GM21717 (cell line): ENCODE measurements around the gene CNN2.

Source experiments
- ATAC-seq: cut with Tn5 transposase; IDR thresholded peaks from one replicate; pipeline ENCODE4 v1.9.1; 2021; ENCODE audit warnings: mild to moderate bottlenecking, moderate library complexity; ENCODE audit not compliant: unreplicated experiment

Gene CNN2

DNA sequence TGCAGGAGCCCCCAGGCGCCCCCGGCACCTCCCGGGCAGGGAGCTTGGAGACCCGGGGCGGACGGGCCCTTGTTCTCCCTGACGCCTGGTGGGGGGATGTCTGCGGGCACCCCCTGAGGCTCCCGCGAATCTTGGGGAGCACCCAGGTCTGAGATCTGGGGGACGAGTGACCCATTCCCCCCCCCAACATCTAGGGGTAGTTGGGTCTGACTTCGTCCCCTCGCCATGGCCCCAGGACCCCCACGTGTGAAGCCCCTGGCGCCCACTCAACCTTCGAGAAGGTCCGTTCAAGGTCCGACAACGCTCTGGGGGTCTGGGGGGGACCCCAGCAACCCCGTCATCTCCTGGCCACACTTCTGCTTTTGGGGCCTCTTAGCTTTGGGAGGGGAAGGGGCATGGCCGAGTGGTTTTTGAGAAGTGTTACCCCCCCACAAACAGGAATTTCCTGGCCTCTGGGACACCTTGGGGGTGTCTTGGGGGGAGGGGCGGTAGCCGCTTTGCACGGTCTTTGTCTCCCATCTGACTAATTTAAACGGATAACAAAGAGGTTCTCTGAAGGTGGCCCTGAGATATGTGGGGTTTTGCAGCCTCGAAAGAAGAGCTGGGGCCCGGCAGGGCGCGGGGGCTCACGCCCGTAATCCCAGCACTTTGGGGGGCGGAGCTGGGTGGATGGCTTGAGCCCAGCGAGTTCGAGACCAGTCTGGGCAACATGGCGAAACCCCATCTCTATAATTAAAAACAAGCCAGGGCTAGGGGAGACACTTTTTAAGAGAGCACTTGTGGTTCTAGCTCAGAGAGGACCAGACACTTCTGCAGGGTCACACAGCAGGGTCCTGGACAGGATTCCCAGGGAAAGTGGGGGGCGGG lies 608 bp downstream of the CNN2 start:
- ATAC-seq: no peak

DNA sequence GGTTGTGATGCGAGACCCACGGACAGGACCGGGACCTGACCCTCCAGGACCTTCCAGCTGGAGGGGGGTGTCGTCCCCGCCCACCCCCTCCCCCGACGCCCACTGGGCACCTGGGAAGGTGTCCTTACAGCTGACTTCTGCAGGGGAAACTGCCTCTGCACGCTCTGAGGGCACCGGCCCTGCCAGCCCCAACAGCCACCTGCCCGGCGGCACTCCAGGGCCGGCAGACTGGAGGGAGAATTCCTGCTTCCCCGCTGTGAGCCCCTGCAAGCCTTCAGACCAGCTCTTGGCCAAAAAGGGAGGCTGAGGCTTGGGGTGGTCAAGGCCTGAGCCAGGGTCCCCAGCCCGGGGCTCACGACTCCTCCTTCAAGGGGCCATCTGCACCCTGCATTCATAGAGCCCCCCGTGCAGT lies 1.2 kb downstream of the CNN2 start:
- no peak for ATAC-seq

DNA sequence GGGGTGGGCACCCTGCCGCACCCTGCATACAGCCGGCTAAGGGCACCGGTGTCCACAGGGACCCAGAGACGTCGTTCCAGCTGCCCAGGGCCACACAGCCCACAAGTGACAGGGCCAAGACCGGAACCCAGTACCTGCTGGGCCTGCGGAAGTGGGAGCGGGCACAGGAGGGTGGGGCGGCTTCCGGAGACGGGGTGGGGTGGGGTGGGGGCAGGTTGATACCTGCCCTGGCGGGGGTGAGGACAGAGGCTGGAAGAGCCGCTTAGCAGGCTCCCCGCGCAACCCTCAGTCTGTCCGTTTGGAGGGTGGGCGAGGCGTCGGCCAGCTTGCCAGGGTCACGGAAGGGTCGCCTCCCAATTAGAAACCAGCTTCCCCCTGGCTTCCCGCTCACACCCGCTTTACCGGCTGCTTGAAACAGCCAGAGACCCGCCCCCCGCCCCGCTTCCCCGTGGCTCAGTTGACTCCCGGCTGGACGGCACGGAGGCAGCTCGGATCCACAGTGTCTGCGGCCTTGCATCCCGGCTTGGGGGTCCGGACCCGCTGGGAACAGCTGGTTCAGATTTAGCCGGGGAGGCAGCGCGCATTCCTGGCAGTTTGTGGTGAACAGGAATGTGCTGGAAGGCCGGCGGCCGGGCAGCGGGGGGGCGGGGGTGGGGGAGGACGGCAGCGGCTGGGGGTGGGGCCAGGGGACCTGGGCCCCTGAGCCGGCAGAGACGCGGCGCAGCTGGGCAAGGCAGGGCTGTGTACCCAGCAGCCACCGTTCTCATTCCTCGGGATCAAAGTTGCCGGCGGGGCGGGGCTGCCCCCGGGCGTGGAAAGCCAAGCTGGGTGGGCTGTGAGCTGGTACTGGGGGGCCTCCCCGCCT lies 1.9 kb downstream of the CNN2 start:
- no peak for ATAC-seq

DNA sequence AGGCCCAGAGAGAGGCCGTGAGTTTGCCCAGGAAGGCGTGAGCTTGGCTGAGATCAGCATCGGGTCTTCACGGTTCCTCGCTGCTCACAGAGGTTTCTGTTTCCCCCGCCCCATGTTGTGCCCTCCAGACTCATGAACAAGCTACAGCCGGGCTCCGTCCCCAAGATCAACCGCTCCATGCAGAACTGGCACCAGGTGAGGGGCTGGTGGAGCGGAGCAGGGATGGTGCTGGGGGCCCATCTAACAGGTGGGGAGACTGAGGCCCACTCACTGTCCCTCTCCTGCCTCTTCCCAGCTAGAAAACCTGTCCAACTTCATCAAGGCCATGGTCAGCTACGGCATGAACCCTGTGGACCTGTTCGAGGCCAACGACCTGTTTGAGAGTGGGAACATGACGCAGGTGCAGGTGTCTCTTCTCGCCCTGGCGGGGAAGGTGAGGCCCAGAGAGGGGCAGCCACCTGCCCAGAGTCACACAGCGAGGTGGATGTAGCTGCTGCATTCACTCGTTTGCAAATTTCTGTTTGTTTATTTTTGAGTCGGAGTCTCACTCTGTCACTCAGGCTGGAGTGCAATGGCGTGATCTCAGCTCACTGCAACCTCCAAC lies 6.0 kb downstream of the CNN2 start:
- no peak for ATAC-seq

DNA sequence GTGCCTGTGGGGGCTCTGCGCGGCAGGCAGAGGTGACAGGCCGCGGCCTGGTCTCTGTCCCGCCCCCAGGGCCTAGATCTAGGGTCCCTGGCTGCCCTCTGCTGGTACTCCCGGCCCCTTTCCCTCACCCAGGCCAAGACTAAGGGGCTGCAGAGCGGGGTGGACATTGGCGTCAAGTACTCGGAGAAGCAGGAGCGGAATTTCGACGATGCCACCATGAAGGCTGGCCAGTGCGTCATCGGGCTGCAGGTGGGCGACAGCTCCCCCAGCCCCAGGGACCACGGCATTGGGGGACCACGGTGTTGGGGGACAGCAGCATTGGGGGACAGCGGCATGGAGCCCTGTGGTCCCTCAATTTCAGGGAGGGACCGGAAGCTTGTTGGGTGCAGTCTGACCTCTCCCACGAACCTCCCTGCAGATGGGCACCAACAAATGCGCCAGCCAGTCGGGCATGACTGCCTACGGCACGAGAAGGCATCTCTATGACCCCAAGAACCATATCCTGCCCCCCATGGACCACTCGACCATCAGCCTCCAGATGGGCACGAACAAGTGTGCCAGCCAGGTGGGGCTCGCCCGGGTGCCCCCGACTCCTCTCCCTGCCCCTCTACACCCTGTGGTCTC lies 9.7 kb downstream of the CNN2 start:
- no peak for ATAC-seq

DNA sequence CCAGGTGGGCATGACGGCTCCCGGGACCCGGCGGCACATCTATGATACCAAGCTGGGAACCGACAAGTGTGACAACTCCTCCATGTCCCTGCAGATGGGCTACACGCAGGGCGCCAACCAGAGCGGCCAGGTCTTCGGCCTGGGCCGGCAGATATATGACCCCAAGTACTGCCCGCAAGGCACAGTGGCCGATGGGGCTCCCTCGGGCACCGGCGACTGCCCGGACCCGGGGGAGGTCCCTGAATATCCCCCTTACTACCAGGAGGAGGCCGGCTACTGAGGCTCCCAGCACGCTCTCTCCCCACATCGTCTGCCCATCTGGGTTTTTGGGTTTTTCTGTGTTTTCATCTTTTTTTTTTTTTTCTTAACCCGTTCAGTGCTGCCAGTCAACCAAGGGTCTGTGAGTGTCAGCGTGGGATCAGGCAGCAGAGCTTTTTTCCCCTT lies 11.2 kb downstream of the CNN2 start:
- no peak for ATAC-seq

DNA sequence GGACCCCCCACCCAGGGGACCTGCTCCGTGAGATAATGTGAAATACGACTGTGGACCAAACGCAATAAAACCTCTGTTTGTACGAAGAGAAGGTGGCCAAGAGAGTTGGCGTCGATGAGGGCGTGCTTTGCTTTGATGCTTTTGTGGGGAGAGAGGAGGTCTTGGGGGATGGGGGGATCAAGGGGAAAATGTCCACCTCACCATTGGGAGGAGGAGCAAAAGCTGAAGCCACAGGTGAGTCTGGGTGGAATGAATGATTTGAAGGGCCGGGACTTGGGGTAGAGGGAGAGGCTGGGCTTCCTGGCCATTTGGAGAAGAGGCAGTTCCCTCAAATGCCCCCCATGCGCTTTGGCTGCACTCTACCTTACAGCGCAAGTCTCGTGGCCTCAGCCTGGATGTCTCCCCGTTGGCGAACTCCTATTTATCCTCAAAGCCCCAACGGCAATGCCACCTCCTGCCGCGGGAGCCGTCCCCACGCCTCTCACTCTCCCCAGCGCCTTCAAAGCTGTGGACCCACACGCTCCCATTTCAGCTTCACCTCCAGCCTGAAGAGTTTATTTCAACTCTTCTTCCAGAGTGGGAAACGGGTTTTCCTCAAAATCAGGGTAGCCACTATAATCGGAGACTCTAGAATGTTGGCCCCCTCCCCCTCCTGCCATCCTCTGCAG lies 12.7 kb downstream of the CNN2 start:
- ATAC-seq: no peak

DNA sequence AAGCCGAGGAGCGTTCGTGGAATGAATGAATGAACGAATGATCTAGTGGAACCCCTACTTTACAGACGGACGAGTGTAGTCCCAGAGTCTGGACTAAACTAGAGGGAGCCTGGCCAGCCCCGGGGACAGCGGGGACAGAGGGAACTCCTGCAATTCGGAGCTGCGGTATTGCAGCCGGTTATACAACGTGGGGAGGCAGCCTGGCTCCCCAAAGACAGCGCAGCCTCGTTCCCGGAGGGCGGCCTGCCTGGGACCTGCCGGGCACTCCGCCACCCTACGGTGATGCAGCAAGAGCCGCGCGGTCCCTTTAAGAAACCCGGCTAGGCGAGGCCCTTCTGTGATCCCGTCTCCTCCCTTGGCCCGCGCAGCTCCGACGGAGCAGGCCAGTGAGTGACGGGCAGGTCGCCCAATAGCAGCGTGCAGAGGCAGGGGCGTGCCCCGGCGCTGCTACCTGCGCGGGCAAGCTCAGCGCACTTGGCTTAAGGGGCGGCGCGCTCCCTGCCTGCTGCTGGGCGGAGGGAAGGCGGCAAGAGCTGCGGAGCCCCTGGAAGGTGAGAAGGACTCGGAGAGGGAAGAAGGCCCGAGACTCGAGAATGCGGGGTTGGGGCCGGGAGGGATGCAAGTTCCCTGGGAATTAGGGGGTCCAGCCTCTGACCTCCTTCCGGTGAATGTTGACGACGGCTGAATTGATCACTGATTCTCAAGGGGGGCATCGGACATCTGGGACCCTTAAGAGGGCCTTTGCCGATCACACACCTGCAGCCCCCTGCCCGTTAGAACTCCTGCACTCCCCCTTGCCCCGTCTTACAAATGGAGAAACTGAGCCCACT lies 13.5 kb downstream of the CNN2 start, which contains the start of gene ABCA7:
ABCA7 (plus strand) TSS at position 462 of the 830 bp plus-strand sequence. CDS start 1,255 bp downstream, outside the sequence.
- ATAC-seq: peak; percentile 53

DNA sequence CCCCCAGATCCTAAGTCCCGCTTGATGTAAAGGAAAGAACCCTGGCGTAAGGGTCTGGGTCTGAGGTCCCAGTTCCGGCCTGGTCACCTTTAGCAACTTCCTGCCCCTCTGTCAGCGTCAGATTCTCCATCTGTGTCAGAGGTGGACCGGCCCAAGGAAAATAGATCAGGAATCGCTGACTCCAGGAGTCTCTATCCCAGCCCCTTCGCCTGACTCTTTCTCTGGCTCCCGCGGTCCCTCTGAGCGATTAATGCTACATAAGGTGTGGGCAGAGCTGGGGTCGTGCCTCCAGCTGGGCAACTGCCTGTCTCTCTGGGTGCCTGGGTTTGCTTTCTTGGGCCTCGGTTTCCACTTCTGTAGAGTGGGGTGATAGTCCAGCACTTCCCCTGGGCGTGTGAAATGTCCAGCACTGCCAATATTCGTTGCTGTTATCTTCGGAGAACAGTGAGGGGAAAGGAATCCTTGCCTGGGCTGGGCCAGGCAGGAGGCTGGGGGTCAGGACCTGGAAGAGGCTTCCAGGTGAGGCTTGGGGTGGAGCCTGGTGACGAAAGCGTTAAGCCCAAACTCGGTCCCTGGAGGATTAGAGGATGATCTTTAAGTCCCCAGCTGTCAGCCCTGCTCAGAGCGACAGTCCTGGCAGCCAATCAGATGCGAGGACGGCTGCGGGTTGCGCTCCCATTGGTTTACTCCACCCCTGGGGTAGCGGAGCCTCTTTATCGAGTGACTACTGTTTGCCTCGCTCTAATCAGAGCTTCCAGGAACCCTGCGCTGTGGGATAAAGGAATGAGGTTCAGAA lies 14.3 kb downstream of the CNN2 start:
- ATAC-seq: peak; percentile 34

DNA sequence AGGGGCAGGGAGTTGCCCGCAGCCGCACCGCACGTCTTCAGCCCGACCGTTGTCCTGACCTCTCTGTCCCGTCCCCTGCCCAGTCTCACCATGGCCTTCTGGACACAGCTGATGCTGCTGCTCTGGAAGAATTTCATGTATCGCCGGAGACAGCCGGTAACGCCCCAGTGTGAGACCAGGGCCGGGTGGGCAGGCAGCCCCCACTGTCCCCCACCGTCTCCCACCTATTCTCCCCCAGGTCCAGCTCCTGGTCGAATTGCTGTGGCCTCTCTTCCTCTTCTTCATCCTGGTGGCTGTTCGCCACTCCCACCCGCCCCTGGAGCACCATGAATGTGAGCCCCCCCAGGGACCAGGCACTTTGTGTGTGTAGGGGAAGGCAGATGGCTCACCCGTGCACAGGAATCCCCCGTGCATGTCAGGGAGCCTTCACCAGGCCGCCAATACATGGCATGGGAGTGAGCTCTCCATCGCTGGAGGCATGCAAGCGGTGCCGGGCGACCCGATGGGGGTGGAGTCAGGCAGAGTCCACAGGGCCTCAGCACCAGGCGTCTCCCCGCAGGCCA lies 14.9 kb downstream of the CNN2 start:
- ATAC-seq: no peak

DNA sequence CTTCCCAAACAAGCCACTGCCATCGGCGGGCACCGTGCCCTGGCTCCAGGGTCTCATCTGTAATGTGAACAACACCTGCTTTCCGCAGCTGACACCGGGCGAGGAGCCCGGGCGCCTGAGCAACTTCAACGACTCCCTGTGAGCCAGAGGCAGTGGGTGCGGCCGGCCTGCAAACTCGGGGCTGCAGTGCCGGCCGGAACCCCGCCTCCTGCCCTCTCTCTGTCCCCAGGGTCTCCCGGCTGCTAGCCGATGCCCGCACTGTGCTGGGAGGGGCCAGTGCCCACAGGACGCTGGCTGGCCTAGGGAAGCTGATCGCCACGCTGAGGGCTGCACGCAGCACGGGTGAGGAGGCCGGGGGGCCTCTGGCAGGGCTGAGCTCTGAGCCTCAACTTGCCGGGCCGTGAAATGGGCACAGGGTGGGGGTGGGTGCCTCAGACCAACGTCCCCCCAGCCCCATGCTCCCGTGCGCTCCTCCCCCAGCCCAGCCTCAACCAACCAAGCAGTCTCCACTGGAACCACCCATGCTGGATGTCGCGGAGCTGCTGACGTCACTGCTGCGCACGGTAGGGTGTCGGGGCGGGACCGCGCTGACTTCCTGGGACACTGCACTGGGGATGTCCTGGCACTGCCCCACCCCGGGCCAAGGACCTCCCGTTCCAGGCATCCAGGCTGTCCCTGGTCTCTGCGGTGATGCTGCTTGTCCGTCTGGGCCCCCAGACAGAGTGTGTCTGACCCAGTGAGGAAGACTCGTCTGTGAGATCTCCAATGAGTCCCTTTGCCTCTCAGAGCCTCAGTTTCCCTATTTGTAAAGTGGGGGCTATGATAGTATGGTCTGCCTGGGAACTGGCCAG lies 15.7 kb downstream of the CNN2 start:
- ATAC-seq: no peak

DNA sequence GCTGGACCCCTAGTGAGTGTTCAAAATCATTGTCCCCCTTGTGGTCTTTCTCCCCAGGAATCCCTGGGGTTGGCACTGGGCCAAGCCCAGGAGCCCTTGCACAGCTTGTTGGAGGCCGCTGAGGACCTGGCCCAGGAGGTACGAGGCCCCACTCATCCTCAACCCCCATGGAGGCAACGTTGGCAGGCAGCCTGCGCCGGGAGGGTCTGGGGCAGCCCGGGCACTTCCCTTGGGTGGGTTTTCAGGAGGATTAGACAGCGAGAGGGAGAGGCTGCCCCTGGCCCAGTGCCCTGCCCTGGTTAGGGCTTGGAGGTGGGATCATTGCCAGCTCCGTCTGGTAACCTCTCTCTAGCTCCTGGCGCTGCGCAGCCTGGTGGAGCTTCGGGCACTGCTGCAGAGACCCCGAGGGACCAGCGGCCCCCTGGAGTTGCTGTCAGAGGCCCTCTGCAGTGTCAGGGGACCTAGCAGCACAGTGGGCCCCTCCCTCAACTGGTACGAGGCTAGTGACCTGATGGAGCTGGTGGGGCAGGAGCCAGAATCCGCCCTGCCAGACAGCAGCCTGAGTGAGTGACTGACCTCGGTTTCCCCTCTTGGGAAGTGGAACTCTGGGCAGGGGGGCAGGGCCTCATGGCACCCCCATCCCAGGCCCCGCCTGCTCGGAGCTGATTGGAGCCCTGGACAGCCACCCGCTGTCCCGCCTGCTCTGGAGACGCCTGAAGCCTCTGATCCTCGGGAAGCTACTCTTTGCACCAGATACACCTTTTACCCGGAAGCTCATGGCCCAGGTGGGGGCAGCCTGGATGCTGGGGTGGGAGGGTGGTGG lies 16.5 kb downstream of the CNN2 start:
- no peak for ATAC-seq

DNA sequence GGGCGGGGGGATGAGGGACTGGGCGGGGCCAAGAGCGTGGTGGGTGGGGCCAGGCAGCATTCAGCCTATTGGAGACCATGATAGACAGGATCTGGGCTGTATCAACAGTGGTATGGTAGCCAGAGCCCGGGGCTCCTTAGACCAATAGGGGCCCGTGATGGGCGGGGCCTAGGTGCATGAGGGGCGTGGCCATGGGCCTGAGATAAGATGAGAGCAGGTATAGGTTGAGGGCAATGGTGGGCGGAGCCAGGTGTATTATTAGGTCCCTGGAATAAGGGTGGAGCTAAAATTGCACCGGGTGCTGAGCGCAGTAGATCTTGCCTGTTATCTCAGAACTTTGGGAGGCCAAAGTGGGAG lies 18.8 kb downstream of the CNN2 start:
- no peak for ATAC-seq

DNA sequence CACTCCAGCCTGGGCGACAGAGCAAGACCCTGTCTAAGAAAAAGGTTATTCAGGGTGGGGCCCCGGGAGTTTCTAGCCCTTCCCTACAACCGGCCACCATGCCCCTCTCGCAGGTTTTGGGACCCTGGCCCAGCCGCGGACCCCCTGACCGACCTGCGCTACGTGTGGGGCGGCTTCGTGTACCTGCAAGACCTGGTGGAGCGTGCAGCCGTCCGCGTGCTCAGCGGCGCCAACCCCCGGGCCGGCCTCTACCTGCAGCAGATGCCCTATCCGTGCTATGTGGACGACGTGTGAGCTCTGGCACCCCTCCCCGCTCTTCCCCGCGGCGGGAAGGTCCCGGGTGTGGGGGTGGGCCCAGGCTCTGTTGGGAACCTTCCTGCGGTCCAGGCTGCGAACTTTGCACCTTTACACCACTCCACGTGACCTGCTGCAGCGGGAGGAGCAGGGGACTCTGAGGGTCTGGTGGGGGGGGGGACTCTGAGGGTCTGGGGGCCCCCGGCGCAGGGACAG lies 19.8 kb downstream of the CNN2 start:
- ATAC-seq: no peak

DNA sequence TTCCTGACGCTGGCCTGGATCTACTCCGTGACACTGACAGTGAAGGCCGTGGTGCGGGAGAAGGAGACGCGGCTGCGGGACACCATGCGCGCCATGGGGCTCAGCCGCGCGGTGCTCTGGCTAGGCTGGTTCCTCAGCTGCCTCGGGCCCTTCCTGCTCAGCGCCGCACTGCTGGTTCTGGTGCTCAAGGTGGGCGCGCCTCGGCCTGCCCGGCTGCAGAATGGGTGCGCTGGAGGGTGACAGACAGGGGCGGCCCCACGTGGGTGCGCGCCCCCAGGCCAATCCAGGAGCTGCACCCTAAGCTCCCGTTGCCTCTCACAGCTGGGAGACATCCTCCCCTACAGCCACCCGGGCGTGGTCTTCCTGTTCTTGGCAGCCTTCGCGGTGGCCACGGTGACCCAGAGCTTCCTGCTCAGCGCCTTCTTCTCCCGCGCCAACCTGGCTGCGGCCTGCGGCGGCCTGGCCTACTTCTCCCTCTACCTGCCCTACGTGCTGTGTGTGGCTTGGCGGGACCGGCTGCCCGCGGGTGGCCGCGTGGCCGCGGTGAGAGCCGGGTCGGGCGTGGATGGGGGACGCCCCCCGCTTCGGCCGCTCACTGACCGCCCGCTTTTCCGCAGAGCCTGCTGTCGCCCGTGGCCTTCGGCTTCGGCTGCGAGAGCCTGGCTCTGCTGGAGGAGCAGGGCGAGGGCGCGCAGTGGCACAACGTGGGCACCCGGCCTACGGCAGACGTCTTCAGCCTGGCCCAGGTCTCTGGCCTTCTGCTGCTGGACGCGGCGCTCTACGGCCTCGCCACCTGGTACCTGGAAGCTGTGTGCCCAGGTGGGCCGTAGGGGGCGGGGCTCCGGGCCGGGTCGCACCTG lies 20.7 kb downstream of the CNN2 start:
- ATAC-seq: no peak
